ENCODE measurements around the gene LCT.
"Not testable (repeated sequence)": the region's sequence is repeated elsewhere in the genome, so short reads cannot be mapped to it uniquely, and the experiment has no call there.

LCT gene

GRCh38 chr2:135836596-135837270, at the start of gene LCT:
Gene LCT (minus strand): TSS chr2:135837184. CDS start chr2:135837169, 15 bp downstream.
- DNase-seq (ENCODE audit: low read depth in 2 of 2): no peak

GRCh38 chr2:135885709-135886108, 48.7 kb upstream of the LCT start:
- DNase-seq (ENCODE audit: low read depth in 2 of 2): no peak

DNA sequence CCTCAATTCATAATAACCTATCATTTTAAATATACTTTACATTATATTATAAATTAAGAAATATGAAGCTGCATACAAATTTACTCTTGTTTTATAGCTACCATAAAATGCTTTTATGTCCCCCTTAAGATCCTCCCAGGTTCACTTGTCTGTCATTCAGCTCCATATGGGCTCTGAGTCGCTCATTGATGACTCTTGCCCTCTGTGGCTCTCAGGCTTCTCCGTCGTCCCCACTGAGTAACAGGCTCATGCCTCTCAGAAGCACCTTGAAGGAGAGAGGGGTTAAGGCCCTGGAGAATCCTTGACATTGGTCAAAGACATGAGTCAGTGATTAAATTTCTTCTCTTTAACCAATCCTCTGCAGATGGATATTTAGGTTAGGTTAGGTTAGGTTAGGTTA, 45.4 kb upstream of the LCT start:
- DNase-seq (ENCODE audit: low read depth in 2 of 2): no peak

DNA sequence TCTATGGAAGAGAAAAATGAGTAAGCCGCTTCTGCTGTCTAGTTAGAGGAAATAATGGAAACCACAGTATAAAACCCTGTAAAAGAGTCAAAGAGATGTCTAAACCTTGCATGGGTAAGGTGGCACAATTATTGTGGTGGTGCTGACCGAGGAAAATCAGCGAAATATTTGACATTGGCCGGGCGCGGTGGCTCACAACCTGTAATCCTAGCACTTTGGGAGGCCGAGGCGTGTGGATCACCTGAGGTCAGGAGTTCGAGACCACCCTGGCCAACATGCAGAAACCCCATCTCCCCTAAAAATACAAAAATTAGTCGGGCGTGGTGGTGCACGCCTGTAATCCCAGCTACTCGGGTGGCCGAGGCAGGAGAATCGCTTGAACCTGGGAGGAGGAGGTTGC, 39.8 kb upstream of the LCT start:
- DNase-seq (ENCODE audit: low read depth in 2 of 2): not testable (repeated sequence)

DNA sequence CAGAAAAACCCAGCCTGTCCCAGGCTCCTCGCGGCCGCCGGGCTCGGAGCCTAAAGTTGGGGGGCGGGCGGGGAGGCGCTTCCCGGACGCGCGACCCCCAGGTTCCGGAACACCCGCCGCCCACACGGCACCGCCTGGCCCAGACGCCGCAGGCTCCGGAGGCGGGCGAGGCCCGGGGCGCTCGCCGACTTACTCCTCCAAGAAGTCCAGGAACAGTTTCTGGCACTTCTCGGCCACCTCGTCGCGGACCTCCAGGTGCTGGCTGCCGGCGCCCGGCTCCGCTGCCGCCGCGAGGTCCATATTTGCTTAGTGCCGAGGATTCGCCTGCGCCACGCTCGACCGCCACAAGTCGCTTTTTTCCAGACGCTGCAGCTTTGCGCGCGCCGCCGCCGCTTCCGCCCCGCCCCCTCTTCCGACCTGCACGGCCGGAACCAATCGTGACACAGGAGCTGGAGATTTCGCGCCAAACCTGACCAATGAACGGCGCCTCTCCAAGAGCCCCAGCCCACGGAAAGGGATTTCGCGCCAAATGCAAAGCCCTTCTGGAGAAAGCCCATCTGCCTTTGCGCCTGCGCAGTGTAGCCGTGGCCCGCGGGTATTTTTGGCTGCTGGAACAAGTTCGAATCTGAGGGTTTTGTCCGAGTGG, 39.2 kb upstream of the LCT start, which contains the start of gene MCM6:
Gene MCM6, minus strand, starts transcription at position 378 of the 646 bp plus-strand sequence. Its CDS starts 78 bp downstream, at position 300.
- peak; percentile 96 for DNase-seq (ENCODE audit: low read depth in 2 of 2)

GRCh38 chr2:135875491-135876065, 38.6 kb upstream of the LCT start:
- DNase-seq (ENCODE audit: low read depth in 2 of 2): peak; percentile 55 to 62

GRCh38 chr2:135874777-135875365, 37.9 kb upstream of the LCT start:
- DNase-seq (ENCODE audit: low read depth in 2 of 2): no peak

DNA sequence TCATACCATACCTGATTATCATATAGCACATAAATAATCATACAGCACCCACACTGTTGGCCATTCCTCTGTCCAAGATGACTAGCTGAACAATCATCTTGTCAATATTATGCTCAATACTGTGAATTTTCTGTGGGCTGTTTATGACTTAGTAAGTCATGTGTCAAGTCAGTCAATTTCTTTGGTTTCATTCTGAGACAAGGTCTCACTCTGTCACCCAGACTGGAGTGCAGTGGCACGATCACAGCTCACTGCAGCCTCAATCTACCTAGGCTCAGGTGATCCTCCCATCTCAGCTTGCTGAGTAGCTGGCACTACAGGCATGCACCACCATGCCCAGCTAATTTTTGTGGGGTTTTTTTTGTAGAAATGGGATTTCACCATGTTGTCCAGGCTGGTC, 33.6 kb upstream of the LCT start:
- DNase-seq (ENCODE audit: low read depth in 2 of 2): no peak

DNA sequence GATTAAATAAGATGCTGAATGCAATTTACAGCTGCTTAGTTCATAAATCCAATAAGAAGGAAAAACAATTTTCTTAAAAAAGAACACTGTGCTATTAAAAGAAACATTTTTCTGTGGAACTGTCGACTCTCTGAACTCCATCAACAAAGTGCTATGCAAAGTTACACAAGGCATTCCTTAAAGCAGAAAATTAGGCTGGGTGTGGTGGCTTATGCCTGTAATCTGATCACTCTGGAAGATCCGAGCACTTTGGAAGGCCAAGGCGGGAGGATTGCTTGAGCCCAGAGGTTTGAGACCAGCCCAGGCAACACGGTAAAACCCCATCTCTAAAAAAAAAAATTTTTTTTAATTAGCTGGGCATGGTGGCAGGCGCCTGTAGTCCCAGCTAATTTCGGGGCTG, 26.2 kb upstream of the LCT start:
- no peak for DNase-seq (ENCODE audit: low read depth in 2 of 2)

GRCh38 chr2:135862718-135863117, 25.7 kb upstream of the LCT start:
- no peak for DNase-seq (ENCODE audit: low read depth in 2 of 2)

- DNase-seq (ENCODE audit: low read depth in 2 of 2): no peak
These were observed 16.4 kb upstream of the LCT start for GRCh38 chr2:135853401-135853800.

- no peak for DNase-seq (ENCODE audit: low read depth in 2 of 2)
These were observed 14.9 kb upstream of the LCT start for GRCh38 chr2:135851858-135852257.

GRCh38 chr2:135850892-135851668, 14.1 kb upstream of the LCT start:
- no peak for DNase-seq (ENCODE audit: low read depth in 2 of 2)

DNA sequence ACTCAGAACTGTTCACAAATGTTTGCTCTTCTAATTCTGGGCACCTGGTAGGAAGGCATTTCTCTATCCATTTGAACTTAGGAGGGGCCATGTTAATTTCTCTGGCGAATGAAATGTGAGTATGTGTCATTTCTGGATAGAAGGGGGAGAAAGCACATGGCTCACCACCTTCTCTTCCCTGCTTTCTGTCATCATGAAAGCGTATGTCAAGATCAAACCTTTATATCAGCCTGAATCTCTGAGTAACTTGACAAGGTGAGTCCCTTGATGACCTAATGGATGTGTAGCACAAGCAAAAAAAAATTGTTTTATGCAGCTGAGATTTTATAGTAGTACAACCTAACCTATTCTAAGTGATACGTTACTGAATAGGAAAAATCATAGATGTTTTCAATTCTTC, 12.1 kb upstream of the LCT start:
- no peak for DNase-seq (ENCODE audit: low read depth in 2 of 2)

- no peak for DNase-seq (ENCODE audit: low read depth in 2 of 2)
These were observed 9.0 kb upstream of the LCT start for GRCh38 chr2:135845997-135846396.

- no peak for DNase-seq (ENCODE audit: low read depth in 2 of 2)
These were observed 8.3 kb upstream of the LCT start for GRCh38 chr2:135845257-135845656.

- DNase-seq (ENCODE audit: low read depth in 2 of 2): no peak
These were observed 7.4 kb upstream of the LCT start for GRCh38 chr2:135844301-135844895.

GRCh38 chr2:135843671-135844070, 6.7 kb upstream of the LCT start:
- DNase-seq (ENCODE audit: low read depth in 2 of 2): no peak

GRCh38 chr2:135840601-135841000, 3.6 kb upstream of the LCT start:
- no peak for DNase-seq (ENCODE audit: low read depth in 2 of 2)

DNA sequence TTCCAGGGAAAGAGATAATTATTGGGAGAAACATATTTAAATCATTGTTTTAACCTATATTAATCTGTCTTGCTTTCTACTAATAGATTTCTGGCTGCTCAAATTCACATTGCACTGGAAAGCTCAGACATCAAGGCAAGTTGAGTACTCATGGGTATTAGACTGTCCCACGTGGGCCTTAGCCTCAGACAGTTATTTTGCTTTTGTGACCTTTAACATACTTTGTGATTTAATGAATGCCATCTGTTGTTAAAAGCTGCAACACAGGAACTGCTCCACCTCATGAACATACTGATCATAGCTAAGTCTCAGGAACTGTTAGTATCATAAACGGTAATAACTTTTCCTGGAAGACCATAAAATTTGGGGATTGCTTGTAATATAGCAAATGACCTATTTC, 2.7 kb upstream of the LCT start:
- DNase-seq (ENCODE audit: low read depth in 2 of 2): no peak

- DNase-seq (ENCODE audit: low read depth in 2 of 2): no peak
These were observed 1.5 kb upstream of the LCT start for GRCh38 chr2:135838502-135838901.

- DNase-seq (ENCODE audit: low read depth in 2 of 2): no peak
These were observed 4.1 kb downstream of the LCT start for GRCh38 chr2:135832891-135833290.
